Calu3 (cell line): ENCODE data around the gene MCM3. TPM values are rescaled to one million over a fixed set of nuclear protein-coding genes. Genes with fewer than 3 reads are reported as not detected.

Experiments used
- BruUV-seq: library from RNA; stranded (reverse); fragments of 400-500 nt; replicated peaks from 2 replicates; lab custom pipeline; 2021; lab: Mats Ljungman, UMichigan
- CTCF ChIA-PET: fragments of 300-600 bp; sonication (Branson Sonifier 250); formaldehyde crosslinking; loops from one replicate; lab custom pipeline; 2022; ENCODE audit warnings: antibody characterized with exemption; lab: Charles Lee
- DNase-seq: peaks from one replicate; pipeline ENCODE4 v3.0.0; 2022
- H3K27ac Mint-ChIP-seq: one replicate; pipeline ENCODE4 v1.8.0; 2022; ENCODE audit warnings: mixed read lengths; ENCODE audit not compliant: unreplicated experiment
- H3K27me3 Mint-ChIP-seq: one replicate; pipeline ENCODE4 v1.8.0; 2022; ENCODE audit warnings: mixed read lengths; ENCODE audit not compliant: unreplicated experiment
- H3K36me3 Mint-ChIP-seq: one replicate; pipeline ENCODE4 v1.8.0; 2022; ENCODE audit warnings: mild to moderate bottlenecking, moderate library complexity, mixed read lengths; ENCODE audit not compliant: insufficient read depth, unreplicated experiment
- H3K4me1 Mint-ChIP-seq: one replicate; pipeline ENCODE4 v1.8.0; 2022; ENCODE audit warnings: mild to moderate bottlenecking, low read depth, mixed read lengths; ENCODE audit not compliant: unreplicated experiment
- H3K4me3 Mint-ChIP-seq: one replicate; pipeline ENCODE4 v1.8.0; 2022; ENCODE audit warnings: mild to moderate bottlenecking, low read depth, moderate library complexity, mixed read lengths; ENCODE audit not compliant: unreplicated experiment
- H3K9me3 Mint-ChIP-seq: one replicate; pipeline ENCODE4 v1.8.0; 2022; ENCODE audit warnings: low read depth, mixed read lengths; ENCODE audit not compliant: unreplicated experiment
- CTCF ChIP-seq: fragments of 200-600 bp; IDR thresholded peaks from one replicate; pipeline ENCODE4 v1.8.0; 2022; ENCODE audit warnings: antibody characterized with exemption; ENCODE audit not compliant: unreplicated experiment
- intact Hi-C: fragments of 100-400 bp; cut with micrococcal nuclease; formaldehyde crosslinking; loops from one replicate; pipeline ENCODE4 v1.10.0; 2022; ENCODE audit not compliant: unreplicated experiment
- total RNA-seq: library from RNA; stranded (reverse); gene quantifications from 2 replicates; pipeline ENCODE4 v1.2.3, GENCODE V29; 2022

Gene MCM3
- total RNA-seq, 1 experiment from 2014 or later, result 117 TPM

GRCh38 chr6:52251113-52251512, 33.4 kb downstream of the MCM3 start:
- intact Hi-C loops, result no loop called here
- no peak for TF ChIP-seq CTCF
- Mint-ChIP-seq H3K9me3 (no peaks in the 10 kb centered on the region), H3K27me3 (peaks cover 47% of the 10 kb centered on the region), H3K27ac (no peak overlapping the region), H3K4me1 (peaks cover 23% of the 10 kb centered on the region), H3K4me3 (no peak overlapping the region), H3K36me3 (no peaks in the 10 kb centered on the region)
- no TSS peak for BruUV-seq
- DNase-seq, result no peak
- CTCF ChIA-PET, result no interaction called here

DNA sequence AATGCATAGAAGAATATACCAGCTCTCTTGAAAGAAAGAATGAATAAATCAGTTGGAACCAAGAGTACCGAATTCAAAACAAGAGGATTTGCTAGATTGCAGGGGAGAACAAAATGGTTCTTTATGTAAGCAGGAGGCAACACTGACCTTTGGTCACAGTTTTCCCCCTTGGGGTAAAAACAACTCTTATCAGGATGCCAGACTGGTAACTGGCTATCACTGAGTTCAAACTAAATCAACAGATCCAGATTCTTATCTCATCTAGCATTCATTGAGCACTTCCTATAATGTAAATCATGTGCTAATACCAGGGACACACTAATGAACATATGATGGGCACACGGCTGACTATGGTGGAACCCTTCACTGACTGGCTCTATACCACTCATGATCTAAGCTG, 35.5 kb downstream of the MCM3 start:
- no peak for TF ChIP-seq CTCF
- H3K4me3 Mint-ChIP-seq, result no peak overlapping the region
- no peaks in the 10 kb centered on the region for H3K36me3 Mint-ChIP-seq
- peaks cover 32% of the 10 kb centered on the region for H3K27me3 Mint-ChIP-seq
- H3K9me3 Mint-ChIP-seq, result no peaks in the 10 kb centered on the region
- BruUV-seq, result no TSS peak
- DNase-seq, result no peak
- peaks cover 19% of the 10 kb centered on the region for H3K4me1 Mint-ChIP-seq
- H3K27ac Mint-ChIP-seq, result no peak overlapping the region
- CTCF ChIA-PET, result no interaction called here
- intact Hi-C loops, result no loop called here

- H3K9me3 Mint-ChIP-seq, result no peaks in the 10 kb centered on the region
- BruUV-seq, result no TSS peak
- intact Hi-C loops, result no loop called here
- H3K4me3 Mint-ChIP-seq, result no peak overlapping the region
- peaks cover 5% of the 10 kb centered on the region for H3K27me3 Mint-ChIP-seq
- H3K36me3 Mint-ChIP-seq, result no peaks in the 10 kb centered on the region
- H3K27ac Mint-ChIP-seq, result no peak overlapping the region
- DNase-seq, result no peak
- H3K4me1 Mint-ChIP-seq, result peaks cover 10% of the 10 kb centered on the region
- no peak for TF ChIP-seq CTCF
- CTCF ChIA-PET, result no interaction called here
Observed at GRCh38 chr6:52245425-52245824, 39.1 kb downstream of the MCM3 start.

GRCh38 chr6:52244400-52244799, 40.1 kb downstream of the MCM3 start, which contains the start of gene IL17F:
IL17F (minus strand) TSS chr6:52244500; CDS start chr6:52244429, 71 bp downstream.
- CTCF ChIA-PET, result no interaction called here
- Mint-ChIP-seq H3K27ac (no peak within 1 kb of the TSS), H3K27me3 (peaks cover 5% of the 10 kb centered on the region), H3K36me3 (no peaks in the 10 kb centered on the region), H3K4me3 (no peak within 1 kb of the TSS), H3K9me3 (no peaks in the 10 kb centered on the region), H3K4me1 (peaks cover 10% of the 10 kb centered on the region)
- TF ChIP-seq CTCF, result no peak
- intact Hi-C loops, result no loop called here
- no TSS peak for BruUV-seq
- DNase-seq, result no peak
